PC-9 (cell line): ENCODE data around the gene RNF187. TPM values are rescaled to one million over a fixed set of nuclear protein-coding genes. Genes with fewer than 3 reads are reported as not detected.

Experiments used
- BruUV-seq: library from RNA; stranded (reverse); fragments of 400-500 nt; replicated peaks from 2 replicates; lab custom pipeline; 2021; lab: Mats Ljungman, UMichigan
- CTCF ChIA-PET: fragments of 300-600 bp; sonication (Branson Sonifier 250); formaldehyde crosslinking; loops from one replicate; lab custom pipeline; 2022; ENCODE audit warnings: antibody characterized with exemption; lab: Charles Lee
- POLR2A ChIA-PET: fragments of 300-600 bp; sonication (Branson Sonifier 250); formaldehyde crosslinking; loops from one replicate; lab custom pipeline; 2022; ENCODE audit warnings: antibody characterized with exemption; ENCODE audit not compliant: unreplicated experiment; lab: Charles Lee
- DNase-seq, 2 experiments: peaks; one replicate each; pipeline versions ENCODE4 v3.0.0 to v3.0.0-alpha.2; 2015 to 2022; ENCODE audit warnings: mixed read lengths in 1 of 2
- H2AFZ ChIP-seq: fragments of 200-600 bp; sonication (generic); 2 replicates; pipeline ENCODE4 v1.8.1; 2017; ENCODE audit warnings: antibody characterized with exemption
- H3F3A ChIP-seq: fragments of 200-600 bp; sonication (generic); 2 replicates; pipeline ENCODE4 v1.8.1; 2017; ENCODE audit warnings: antibody characterized with exemption, mild to moderate bottlenecking, low read depth; ENCODE audit not compliant: insufficient read depth
- H3K27ac ChIP-seq: fragments of 200-600 bp; sonication (generic); 2 replicates; pipeline ENCODE4 v1.6.1; 2016; ENCODE audit warnings: mixed run types
- H3K27me3 ChIP-seq: fragments of 200-600 bp; sonication (generic); 2 replicates; pipeline ENCODE4 v1.6.1; 2016; ENCODE audit warnings: low read depth, mixed run types; ENCODE audit not compliant: insufficient read depth
- H3K36me3 ChIP-seq: fragments of 200-600 bp; sonication (generic); 2 replicates; pipeline ENCODE4 v1.6.1; 2016; ENCODE audit warnings: low read depth, mixed run types
- H3K4me1 ChIP-seq: fragments of 200-600 bp; sonication (generic); replicated peaks from 2 replicates; pipeline ENCODE4 v1.6.1; 2016; ENCODE audit warnings: mixed run types; ENCODE audit not compliant: insufficient read depth
- H3K4me2 ChIP-seq: fragments of 200-600 bp; sonication (generic); 2 replicates; pipeline ENCODE4 v1.6.1; 2017; ENCODE audit warnings: mixed run types
- H3K4me3 ChIP-seq: fragments of 200-600 bp; sonication (generic); 2 replicates; pipeline ENCODE4 v1.6.1; 2016; ENCODE audit warnings: mixed run types
- H3K79me2 ChIP-seq: fragments of 200-600 bp; sonication (generic); 2 replicates; pipeline ENCODE4 v1.6.1; 2017; ENCODE audit warnings: low read depth, mixed run types
- H3K9me2 ChIP-seq: fragments of 200-600 bp; sonication (generic); 2 replicates; pipeline ENCODE4 v1.8.1; 2017; ENCODE audit warnings: mild to moderate bottlenecking; ENCODE audit not compliant: insufficient read depth
- H3K9me3 ChIP-seq: fragments of 200-600 bp; sonication (generic); 2 replicates; pipeline ENCODE4 v1.8.1; 2016; ENCODE audit warnings: low read depth; ENCODE audit not compliant: insufficient read depth
- H4K20me1 ChIP-seq: fragments of 200-600 bp; sonication (generic); 2 replicates; pipeline ENCODE4 v1.8.1; 2017; ENCODE audit not compliant: insufficient read depth
- EZH2 ChIP-seq: fragments of 200-600 bp; sonication (generic); IDR thresholded peaks from 2 replicates; pipeline ENCODE4 v1.8.0; 2017; ENCODE audit warnings: antibody characterized with exemption, low read depth
- intact Hi-C: fragments of 100-400 bp; cut with micrococcal nuclease; formaldehyde crosslinking; loops from one replicate; pipeline ENCODE4 v1.10.0; 2022; ENCODE audit not compliant: unreplicated experiment
- total RNA-seq: library from RNA; stranded (reverse); gene quantifications from 2 replicates; pipeline ENCODE4 v1.2.3, GENCODE V29; 2021
- TF ChIP-seq, protein P1 (sequence below): fragments of 200-600 bp; sonication (generic); conservative IDR thresholded peaks from 2 replicates; pipeline ENCODE4 v1.6.1; 2017; ENCODE audit warnings: mixed run types, antibody characterized with exemption, mild to moderate bottlenecking, moderate library complexity

The RNF187 gene
- total RNA-seq, 1 experiment from 2014 or later: 182 TPM

GRCh38 chr1:228469413-228470162 is 17.6 kb upstream of the RNF187 start:
- no TSS peak for BruUV-seq
- Histone ChIP-seq H2AFZ (no peak overlapping the region), H3K9me2 (no peaks in the 10 kb centered on the region), H3K27ac (no peak overlapping the region), H3K79me2 (no peaks in the 10 kb centered on the region), H3K9me3 (no peaks in the 10 kb centered on the region), H3K4me1 (no peaks in the 10 kb centered on the region), H3K36me3 (no peaks in the 10 kb centered on the region), H4K20me1 (no peaks in the 10 kb centered on the region), H3K27me3 (peaks cover 23% of the 10 kb centered on the region; the same call in 1 of the 2 replicates), H3K4me3 (no peak overlapping the region), H3K4me2 (no peak overlapping the region), H3F3A (no peaks in the 10 kb centered on the region)
- intact Hi-C loops: no loop called here
- DNase-seq: no peak
- POLR2A ChIA-PET: no interaction called here
- TF ChIP-seq, protein P1, sequence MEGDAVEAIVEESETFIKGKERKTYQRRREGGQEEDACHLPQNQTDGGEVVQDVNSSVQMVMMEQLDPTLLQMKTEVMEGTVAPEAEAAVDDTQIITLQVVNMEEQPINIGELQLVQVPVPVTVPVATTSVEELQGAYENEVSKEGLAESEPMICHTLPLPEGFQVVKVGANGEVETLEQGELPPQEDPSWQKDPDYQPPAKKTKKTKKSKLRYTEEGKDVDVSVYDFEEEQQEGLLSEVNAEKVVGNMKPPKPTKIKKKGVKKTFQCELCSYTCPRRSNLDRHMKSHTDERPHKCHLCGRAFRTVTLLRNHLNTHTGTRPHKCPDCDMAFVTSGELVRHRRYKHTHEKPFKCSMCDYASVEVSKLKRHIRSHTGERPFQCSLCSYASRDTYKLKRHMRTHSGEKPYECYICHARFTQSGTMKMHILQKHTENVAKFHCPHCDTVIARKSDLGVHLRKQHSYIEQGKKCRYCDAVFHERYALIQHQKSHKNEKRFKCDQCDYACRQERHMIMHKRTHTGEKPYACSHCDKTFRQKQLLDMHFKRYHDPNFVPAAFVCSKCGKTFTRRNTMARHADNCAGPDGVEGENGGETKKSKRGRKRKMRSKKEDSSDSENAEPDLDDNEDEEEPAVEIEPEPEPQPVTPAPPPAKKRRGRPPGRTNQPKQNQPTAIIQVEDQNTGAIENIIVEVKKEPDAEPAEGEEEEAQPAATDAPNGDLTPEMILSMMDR: no peak
- CTCF ChIA-PET: interaction anchor here (0.5 kb wide), 1 partner anchor 43 kb away, joined by 4 read pairs; no protein-coding TSS in a partner anchor

GRCh38 chr1:228471154-228471761 is 15.9 kb upstream of the RNF187 start:
- H3F3A ChIP-seq: no peaks in the 10 kb centered on the region
- no peaks in the 10 kb centered on the region for H3K79me2 ChIP-seq
- CTCF ChIA-PET: interaction anchor here (0.6 kb wide), 1 partner anchor 44 kb away, joined by 13 read pairs; no protein-coding TSS in a partner anchor
- BruUV-seq: no TSS peak
- H3K4me1 ChIP-seq: no peaks in the 10 kb centered on the region
- no peaks in the 10 kb centered on the region for H3K9me2 ChIP-seq
- H2AFZ ChIP-seq: no peak overlapping the region
- H3K36me3 ChIP-seq: no peaks in the 10 kb centered on the region
- no peaks in the 10 kb centered on the region for H3K9me3 ChIP-seq
- no peak overlapping the region for H3K4me3 ChIP-seq
- no peak overlapping the region for H3K4me2 ChIP-seq
- no peaks in the 10 kb centered on the region for H4K20me1 ChIP-seq
- H3K27me3 ChIP-seq: peaks cover 10% of the 10 kb centered on the region; the same call in 1 of the 2 replicates
- TF ChIP-seq, protein P1: no peak
- TF ChIP-seq EZH2: no peak
- POLR2A ChIA-PET: no interaction called here
- no peak for DNase-seq
- intact Hi-C loops: no loop called here
- no peak overlapping the region for H3K27ac ChIP-seq

- H3K79me2 ChIP-seq: no peaks in the 10 kb centered on the region
- no peak overlapping the region for H3K4me3 ChIP-seq
- no peaks in the 10 kb centered on the region for H3F3A ChIP-seq
- no TSS peak for BruUV-seq
- H4K20me1 ChIP-seq: no peaks in the 10 kb centered on the region
- no peak for TF ChIP-seq EZH2
- TF ChIP-seq, protein P1: peak; percentile 68
- H3K36me3 ChIP-seq: no peaks in the 10 kb centered on the region
- ChIA-PET CTCF (interaction anchor here (0.6 kb wide), 2 partner anchors 43 to 696 kb away, joined by 5 to 13 read pairs; no protein-coding TSS in a partner anchor), POLR2A (interaction anchor here (0.6 kb wide), 1 partner anchor 57 kb away, joined by 5 read pairs; no protein-coding TSS in a partner anchor)
- no peak overlapping the region for H2AFZ ChIP-seq
- 0 out of 2 replicates have a peak, but pooled peaks cover 4% of the 10 kb centered on the region for H3K27me3 ChIP-seq
- DNase-seq: peak in 1 of 2 experiments; percentile 46
- H3K9me3 ChIP-seq: no peaks in the 10 kb centered on the region
- H3K4me2 ChIP-seq: no peak overlapping the region
- no peaks in the 10 kb centered on the region for H3K9me2 ChIP-seq
- intact Hi-C loops: no loop called here
- no peaks in the 10 kb centered on the region for H3K4me1 ChIP-seq
- no peak overlapping the region for H3K27ac ChIP-seq
Observed at GRCh38 chr1:228471762-228472398, 15.3 kb upstream of the RNF187 start.
